Epithelial cell of esophagus (primary cell): ENCODE results near the gene ORAI2.

Experiments used
- DNase-seq: peaks from one replicate; pipeline ENCODE4 v3.0.0; 2010; ENCODE audit warnings: low read depth
- H3K4me3 ChIP-seq: 2 replicates; pipeline ENCODE4 v1.5.1; 2011; ENCODE audit warnings: mild to moderate bottlenecking, low read length, control low read depth
- TF ChIP-seq, protein P1 (sequence below): IDR thresholded peaks from 2 replicates; pipeline ENCODE4 v1.5.1; 2011; ENCODE audit warnings: low read depth, mild to moderate bottlenecking, low read length, control low read depth, inconsistent platforms; ENCODE audit not compliant: insufficient read depth; ENCODE audit errors: missing control alignments

Gene ORAI2

DNA sequence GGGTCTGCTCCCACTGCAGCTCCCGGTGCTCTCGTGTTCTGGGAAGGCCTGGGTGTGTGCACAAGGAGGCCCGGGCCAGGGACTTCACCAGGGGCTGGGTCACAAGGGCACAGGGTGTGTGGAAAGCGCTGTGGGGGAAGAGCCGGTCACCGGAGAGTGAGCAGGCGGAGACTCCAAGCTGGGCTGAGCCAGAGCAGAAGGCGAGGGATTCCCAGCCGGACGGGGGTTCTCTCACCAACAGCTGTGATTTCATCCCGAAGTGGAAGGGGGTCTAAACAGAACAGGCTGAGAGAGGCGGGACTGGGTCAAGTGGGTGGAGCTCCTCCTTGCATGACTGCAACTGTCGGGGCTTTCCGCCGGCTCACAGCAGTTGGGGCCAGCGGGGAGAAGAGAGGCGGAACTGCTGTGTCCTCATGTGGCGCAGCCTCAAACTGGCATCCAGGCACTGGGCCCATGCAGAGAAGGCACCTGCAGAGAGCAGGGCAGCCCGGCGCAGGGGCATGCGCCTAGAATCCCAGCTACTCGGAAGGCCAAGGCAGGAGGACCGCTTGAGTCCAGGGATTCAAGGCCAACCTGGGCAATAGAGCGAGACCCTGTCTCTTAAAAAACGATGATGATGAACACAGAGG is 7.6 kb upstream of the ORAI2 start:
- H3K4me3 ChIP-seq, result no peak overlapping the region
- TF ChIP-seq, protein P1, sequence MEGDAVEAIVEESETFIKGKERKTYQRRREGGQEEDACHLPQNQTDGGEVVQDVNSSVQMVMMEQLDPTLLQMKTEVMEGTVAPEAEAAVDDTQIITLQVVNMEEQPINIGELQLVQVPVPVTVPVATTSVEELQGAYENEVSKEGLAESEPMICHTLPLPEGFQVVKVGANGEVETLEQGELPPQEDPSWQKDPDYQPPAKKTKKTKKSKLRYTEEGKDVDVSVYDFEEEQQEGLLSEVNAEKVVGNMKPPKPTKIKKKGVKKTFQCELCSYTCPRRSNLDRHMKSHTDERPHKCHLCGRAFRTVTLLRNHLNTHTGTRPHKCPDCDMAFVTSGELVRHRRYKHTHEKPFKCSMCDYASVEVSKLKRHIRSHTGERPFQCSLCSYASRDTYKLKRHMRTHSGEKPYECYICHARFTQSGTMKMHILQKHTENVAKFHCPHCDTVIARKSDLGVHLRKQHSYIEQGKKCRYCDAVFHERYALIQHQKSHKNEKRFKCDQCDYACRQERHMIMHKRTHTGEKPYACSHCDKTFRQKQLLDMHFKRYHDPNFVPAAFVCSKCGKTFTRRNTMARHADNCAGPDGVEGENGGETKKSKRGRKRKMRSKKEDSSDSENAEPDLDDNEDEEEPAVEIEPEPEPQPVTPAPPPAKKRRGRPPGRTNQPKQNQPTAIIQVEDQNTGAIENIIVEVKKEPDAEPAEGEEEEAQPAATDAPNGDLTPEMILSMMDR, result no peak
- DNase-seq, result no peak

DNA sequence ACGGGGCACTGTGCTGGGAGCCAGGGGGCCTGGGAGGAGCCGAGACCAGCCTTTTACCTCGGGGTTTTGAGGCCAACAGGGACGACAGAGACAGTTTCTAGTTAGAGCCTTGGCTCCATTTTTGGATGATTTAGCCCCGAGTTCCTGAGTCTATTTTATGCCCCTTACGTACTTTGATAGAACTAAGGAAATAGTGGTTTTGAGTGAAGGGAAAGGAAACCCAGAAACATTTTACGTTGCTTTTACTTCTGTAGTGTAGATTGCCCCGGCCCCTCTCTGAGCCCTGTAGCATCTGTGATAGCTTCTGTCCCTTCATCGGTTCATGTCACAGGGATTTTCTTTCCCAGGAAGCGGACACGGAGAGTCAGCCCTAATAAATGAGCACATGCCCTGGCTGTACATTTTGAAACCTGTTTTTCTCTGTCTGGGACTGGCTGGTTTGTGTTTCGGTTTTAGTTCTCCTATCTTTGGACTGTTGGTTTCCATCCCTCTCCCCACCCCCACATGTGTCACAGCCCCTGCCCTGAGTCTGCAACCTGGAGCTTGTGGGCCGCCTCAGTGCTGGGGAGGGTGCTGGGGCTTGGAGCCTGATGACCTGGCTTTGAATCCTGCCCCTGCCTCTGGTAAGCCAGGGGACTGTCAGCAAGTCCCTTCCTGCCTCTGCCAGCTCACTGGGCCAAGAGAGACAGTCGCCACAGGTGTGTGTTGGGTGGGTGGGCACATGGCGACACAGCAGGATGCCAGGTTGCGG is 6.9 kb upstream of the ORAI2 start:
- H3K4me3 ChIP-seq, result no peak overlapping the region
- TF ChIP-seq, protein P1, result no peak
- no peak for DNase-seq

DNA sequence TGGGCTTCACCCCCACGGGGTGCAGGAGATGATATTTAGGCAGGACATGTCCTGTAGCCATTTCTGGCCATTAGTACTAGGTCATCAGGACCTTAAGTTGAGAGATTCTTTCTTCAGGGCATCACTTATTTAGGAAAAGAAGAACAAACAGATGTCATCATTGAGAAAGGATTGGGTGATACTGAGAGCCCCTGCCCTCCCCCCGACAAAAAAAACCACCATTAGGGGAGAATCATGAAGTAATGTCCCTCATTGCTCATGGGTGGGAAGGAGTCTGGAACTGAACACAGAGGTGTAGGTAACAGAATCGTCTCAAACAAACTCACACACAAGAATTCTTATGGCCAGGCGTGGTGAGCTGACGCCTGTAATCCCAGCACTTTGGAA is 6.4 kb upstream of the ORAI2 start:
- TF ChIP-seq, protein P1, result no peak
- no peak overlapping the region for H3K4me3 ChIP-seq
- DNase-seq, result no peak

DNA sequence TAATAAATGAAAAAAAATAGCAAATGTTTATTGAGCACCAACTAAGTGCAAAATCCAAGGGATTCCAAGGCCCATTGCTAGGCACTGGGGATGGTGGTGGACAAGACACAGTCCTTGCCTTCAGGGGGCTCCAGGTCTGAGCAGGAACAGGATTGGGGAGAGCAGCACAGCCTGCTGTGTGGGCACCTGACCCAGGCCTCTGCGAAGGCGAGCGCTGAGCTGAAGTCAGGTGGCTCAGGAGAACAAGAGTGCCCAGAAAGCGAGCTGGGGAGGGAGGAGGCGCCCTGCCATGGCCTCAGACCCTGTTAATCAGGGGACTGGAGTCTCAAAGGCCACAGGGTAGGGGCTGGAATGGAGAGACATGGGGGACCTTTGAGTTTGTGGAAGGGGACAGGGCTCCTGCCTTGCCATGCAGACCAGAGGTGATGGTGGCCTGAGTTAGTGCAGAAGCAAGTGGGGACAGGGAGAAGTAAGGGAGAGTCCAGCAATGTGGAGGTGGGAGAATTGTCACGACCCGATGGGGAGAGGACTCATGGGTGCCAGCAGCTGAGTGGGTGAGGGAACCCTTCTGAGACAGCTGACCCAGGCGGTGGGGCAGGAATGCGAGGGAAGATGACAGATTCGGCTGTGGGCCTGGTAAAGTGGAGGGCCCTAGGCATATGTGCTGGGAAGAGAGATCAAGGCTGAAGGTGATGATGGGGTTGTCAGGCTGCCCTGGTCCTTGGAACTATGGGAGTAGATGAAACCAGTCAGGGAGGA is 4.1 kb upstream of the ORAI2 start:
- no peak overlapping the region for H3K4me3 ChIP-seq
- TF ChIP-seq, protein P1, result no peak
- DNase-seq, result no peak

DNA sequence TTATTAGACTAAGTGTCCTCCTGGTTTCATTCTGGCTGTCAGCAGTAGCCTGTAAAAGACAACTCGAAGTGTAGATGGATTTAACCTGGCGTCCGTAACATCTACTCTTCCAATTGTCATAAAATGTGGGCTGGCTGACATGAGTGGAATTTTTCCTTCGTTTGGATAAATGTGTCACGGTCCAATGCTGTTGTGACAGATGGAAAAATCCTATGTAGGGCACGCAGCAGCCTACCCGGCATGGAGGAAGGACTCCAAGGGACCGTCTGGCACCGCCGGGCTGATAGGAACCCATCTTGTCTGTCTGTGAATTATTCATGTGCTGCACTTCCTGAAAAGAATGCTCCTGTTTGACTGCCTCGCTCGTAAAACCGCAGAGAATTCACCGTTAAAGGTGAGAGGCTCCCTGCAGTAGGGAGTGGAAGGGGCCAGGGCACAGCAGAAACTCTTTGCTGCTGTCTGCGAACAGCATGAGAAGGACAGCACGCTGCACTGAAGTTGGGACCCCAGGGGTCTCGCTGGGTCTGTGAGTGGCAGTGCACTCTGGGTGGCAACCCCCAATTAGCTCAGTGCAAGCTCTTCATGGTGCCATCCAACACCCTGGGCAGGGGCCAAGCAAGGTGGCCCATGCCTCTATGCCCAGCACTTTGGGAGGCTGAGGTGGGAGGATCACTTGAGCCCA is 1.6 kb upstream of the ORAI2 start:
- H3K4me3 ChIP-seq, result no peak overlapping the region
- DNase-seq, result peak; percentile 28
- TF ChIP-seq, protein P1, result no peak

DNA sequence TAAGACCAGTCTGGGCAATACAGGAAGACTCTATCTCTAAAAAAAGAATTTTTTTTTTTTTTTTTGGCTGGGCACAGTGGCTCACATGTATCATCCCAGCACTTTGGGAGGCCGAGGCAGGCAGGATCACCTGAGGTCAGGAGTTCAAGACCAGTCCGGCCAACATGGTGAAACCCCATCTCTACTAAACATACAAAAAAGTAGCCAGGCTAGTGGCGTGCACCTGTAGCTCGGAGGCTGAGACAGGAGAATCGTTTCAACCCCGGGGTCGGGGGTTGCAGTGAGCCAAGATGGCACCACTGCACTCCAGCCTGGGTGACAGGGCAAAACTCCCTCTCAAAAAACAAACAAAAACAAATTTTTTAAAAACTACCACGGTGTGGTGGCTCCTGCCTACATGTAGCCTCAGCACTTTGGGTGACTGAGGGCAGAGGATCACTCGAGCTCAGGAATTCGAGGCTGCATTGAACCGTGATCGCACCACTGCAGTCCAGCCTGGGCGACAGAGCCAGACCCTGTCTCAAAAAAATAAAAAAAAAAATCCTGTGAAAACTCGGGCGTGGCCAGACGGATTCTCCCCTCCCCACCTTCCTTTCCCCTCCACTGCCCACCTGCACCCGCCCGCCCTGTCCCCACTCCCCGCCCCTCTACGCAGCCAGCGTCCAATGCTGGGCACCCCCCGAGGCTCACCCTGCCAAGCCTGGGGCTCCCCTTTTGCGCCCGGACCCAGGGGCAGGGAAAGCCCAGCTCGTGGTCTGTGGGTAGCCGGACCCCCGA is 745 bp upstream of the ORAI2 start:
- DNase-seq, result no peak
- TF ChIP-seq, protein P1, result no peak
- peak overlapping the region; percentile 44 for H3K4me3 ChIP-seq
